Activated CD8-positive, alpha-beta memory T cell treated with anti-CD3 and anti-CD28 coated beads, Interleukin-2, amount 50 U/mL, for 1 hour (primary cell): ENCODE measurements around the gene PEX10.

Experiments
- DNase-seq: peaks from one replicate; pipeline ENCODE4 v3.0.0-alpha.2; 2020; ENCODE audit errors: extremely low read depth

PEX10 gene

GRCh38 chr1:2425892-2426291 lies 13.5 kb upstream of the PEX10 start:
- DNase-seq, result no peak

- DNase-seq, result no peak
Observed at GRCh38 chr1:2422523-2422922, 10.2 kb upstream of the PEX10 start.

DNA sequence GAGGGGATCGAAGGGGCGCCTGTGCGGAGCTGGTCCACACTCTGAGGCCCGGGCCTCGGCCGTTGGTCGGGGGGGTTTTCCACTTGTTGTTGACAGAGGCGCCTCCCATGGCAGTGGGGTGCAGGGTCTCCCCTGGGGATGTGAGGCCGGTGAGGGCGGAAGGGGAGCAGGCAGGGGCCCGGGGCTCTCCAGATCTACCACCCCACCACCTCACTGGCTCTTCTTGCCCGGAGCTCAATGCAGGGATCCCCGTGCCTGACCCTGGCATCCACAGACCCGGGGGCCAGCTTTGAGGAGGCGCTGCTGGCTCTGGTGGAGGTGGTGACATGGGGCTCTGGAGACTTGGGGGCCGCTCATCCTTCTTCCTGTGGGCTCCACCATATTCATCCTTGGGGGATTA lies 7.1 kb upstream of the PEX10 start:
- no peak for DNase-seq

- no peak for DNase-seq
Observed at GRCh38 chr1:2418791-2419320, 6.5 kb upstream of the PEX10 start.

GRCh38 chr1:2417833-2418225 lies 5.5 kb upstream of the PEX10 start:
- no peak for DNase-seq

DNA sequence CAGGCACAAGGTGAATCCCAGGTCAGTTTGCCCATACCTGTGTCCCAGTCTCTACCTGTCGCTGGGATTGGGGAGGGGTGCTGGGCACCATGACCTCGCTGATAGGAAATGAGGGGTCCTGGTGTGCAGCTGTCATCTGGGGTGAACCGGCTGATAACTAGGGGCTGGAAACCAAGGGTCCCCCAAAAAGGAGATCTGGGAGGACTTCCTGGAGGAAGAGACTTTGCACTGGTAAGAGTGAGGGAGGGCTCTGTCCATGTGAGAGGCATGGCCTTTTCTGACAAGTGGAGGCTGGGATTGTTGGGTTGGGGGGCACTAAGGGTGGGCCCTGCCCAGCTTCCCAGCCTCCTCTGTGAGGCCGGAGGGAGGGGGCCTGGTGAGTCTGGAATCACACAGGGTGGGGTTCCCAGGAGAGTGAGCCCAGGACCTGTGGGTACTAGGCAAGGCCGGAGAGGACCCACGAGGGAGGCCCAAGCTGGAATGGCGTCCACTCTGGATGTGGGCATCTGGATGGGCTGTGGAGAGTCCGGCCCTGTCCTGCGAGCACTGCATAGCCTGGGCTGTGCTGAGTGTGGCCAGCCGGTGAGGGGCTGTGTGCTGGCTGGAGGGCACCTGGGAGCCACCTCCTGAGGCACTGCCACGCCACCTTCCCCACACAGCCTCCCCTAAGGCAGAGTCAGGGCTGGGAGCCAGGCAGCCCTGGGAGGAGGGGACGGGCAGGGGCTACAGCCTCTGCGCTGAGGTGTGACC lies 4.9 kb upstream of the PEX10 start:
- DNase-seq, result no peak

GRCh38 chr1:2416403-2416802 lies 4.0 kb upstream of the PEX10 start:
- DNase-seq, result no peak

- no peak for DNase-seq
Observed at GRCh38 chr1:2415801-2416208, 3.4 kb upstream of the PEX10 start.

DNA sequence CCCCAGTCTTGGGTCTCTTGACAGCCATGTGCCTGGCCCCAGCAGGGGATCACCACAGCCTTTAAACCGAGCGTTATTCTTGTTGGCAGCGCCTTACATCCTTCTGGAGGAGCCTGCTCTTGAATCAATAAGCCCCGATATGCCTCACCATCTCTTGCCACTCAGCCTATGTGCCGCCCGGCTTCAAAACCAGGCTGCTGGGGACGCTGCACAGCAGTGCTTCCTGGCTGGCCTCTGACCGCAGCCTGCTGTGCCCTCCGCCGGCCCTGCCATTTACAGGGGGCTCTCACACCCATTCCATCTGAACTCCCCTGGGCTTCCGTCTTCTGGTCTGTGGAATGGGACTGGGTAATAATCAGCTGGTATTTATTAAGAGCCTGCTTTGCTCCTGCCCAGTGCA lies 3.0 kb upstream of the PEX10 start:
- DNase-seq, result no peak

DNA sequence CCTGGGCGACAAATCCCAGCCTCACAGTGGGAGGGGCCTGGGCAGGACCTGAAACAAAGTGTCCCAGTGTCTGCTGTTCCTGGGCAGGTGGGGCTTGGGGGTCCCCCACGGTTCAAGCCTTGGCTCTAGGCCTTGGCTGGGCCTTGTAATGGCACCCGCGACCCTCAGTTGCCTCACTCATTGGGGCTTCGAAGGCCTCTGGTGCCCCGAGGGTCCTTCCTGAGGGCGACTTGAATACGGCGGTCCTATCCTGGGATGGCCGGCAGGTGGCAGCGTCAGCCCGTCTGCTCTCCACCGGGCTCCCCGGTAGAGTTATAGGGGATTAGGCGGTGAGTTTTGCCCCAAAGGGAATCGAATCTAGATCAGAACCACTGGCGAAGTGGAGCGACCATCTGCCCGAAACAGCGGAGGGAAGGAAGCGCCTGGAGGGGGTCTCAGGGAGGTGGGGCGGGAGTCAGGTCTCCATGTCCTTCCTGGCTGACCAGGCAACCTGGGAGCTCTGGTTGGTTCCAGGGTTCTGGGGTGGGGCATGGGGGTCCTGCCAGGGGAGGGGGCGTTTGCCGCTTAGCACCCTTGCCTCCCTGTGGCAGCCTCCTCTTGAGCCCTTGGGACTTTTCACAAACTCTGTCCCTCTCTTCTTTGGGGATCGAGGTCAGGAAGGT lies 2.1 kb upstream of the PEX10 start:
- DNase-seq, result no peak

- DNase-seq, result no peak
Observed at GRCh38 chr1:2413495-2414296, 1.3 kb upstream of the PEX10 start.

GRCh38 chr1:2412773-2413494 lies 570 bp upstream of the PEX10 start:
- DNase-seq, result no peak

- no peak for DNase-seq
Observed at GRCh38 chr1:2411801-2412394, 466 bp downstream of the PEX10 start.

GRCh38 chr1:2409745-2410144 lies 2.6 kb downstream of the PEX10 start:
- no peak for DNase-seq

DNA sequence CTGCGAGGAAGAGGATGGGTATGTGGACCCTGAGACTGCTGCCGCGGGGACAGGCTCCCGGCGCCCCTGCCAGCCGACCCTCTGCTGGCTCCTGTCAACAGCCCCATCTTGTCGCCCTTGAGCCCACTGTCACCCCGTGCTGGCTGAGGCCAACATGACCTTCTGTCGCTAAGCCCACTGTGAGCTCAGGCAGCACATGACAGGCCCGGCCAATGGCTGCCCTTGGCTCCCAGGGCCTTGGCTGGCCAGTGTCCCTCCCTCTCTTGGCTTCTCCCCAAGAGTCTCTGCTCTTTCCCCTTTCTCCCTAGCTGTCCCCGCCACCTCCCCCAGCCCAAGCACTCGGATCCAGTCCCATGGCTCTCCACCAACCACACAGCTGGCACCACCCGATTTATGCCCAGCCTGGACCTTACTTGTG lies 3.5 kb downstream of the PEX10 start:
- DNase-seq, result no peak

DNA sequence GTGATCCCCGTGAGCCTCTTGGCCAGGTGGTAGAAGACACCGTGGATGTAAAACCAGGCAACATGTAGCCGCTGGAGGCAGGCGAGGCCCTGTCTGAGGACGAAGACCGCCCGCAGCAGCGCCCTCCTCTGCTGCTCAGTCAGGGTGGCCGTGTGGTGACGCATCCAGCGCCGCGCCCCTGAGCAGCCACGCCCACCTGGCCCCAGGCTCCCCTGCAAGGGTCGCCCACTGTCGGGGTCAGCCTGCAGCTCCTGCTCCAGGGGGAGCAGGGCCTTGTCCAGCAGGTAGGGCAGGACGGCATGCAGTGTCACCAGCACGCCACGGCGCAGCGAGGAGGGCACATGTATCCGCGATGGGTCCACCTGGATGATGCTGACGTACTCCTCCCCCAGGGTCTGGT lies 3.9 kb downstream of the PEX10 start:
- no peak for DNase-seq

DNA sequence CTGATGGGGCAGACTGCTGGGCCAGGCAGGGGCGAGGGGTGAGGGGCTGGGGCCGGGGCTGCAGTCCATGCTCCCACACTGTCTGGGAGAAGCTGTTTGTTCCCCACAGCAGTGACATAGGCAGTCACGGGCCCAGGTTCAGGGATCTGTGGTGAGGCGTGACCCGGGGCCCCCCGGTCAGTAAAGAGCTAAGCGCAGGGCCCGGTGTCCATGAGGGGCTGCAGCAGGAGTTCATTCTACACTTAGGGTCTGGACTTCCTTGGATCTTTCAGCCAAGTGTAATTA lies 4.4 kb downstream of the PEX10 start:
- DNase-seq, result no peak

GRCh38 chr1:2407166-2407990 lies 5.0 kb downstream of the PEX10 start:
- no peak for DNase-seq

- no peak for DNase-seq
Observed at GRCh38 chr1:2406451-2407041, 5.8 kb downstream of the PEX10 start.

DNA sequence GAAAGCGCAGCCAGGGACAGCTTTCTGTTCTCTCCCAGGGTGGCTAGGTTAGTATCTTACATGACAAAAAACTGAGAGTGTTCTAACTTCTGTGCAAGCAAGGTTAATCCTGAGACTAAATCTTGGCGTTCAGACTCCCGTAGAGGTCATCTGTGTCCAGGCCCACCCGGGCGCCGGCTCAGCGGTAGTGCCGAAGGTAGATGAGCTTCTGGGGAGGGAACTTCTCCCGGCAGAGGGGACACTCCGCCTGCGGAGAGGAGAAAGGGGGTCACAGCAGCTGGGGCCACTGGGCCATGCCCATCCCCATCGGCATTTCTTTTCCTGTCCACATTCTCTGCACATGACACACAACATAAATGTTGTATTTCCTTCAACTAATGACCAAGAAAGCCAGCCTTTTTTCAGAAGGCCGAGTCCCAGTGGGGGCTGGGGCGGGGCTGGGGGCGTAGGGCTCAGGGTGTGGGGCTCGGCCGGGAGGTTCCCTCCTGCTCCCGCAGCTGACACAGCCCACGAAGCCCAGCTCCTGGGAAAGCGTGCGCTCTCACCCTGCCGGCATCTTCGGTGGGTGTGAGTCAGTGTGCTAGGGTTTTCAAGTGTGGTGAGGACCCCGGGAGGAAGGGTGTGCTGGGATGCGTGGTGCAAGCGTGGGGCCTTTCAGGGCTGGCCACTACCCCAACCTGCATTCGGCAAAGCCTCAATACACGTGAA lies 6.6 kb downstream of the PEX10 start:
- DNase-seq, result no peak
